ENCODE data around the gene PRKCB. TPM values are rescaled to one million over a fixed set of nuclear protein-coding genes. Genes with fewer than 3 reads are reported as not detected.

PRKCB gene
- total and polyA plus RNA-seq, 4 donors = 1.6 to 9.4 (median 4.0) TPM

GRCh38 chr16:23976524-23976923 is 140.7 kb downstream of the PRKCB start:
- no peak for DNase-seq (ENCODE audit: low spot score)
- WGBS = 55% methylated on average over 3 of the region's 3 CpGs

GRCh38 chr16:23979441-23979840 is 143.7 kb downstream of the PRKCB start:
- TF ChIP-seq EGR1 (IDR thresholded peaks at IDR 0.05; ENCODE audit: low read depth in 2 of 2) = no peak
- no peak for TF ChIP-seq RAD21 (IDR thresholded peaks at IDR 0.05)
- no peak for TF ChIP-seq CTCF (IDR thresholded peaks at IDR 0.05; ENCODE audit: low read depth, low read length, missing input control)
- TF ChIP-seq JUND (IDR thresholded peaks at IDR 0.05) = no peak
- TF ChIP-seq FOXA2 (IDR thresholded peaks at IDR 0.05) = no peak
- no peak for TF ChIP-seq REST (IDR thresholded peaks at IDR 0.05)
- Histone ChIP-seq H3K9ac (ENCODE audit: low read depth in 1 of 2, low read length in 2 of 2) (no peak overlapping the region), H3K27me3 (ENCODE audit: control insufficient read depth in 4 of 4, insufficient read depth in 4 of 4, low read length in 3 of 4) (no peaks in the 10 kb centered on the region), H3K4me1 (ENCODE audit: control insufficient read depth in 4 of 4, insufficient read depth in 4 of 4, low read length in 3 of 4) (no peaks in the 10 kb centered on the region), H3K4me3 (ENCODE audit: low read depth in 1 of 3, low read length in 3 of 3) (no peak overlapping the region), H3K36me3 (ENCODE audit: control insufficient read depth in 4 of 4, insufficient read depth in 3 of 4, low read depth in 1 of 4, low read length in 3 of 4) (no peaks in the 10 kb centered on the region), H3K9me3 (ENCODE audit: control insufficient read depth in 4 of 4, low read length in 3 of 4) (no peaks in the 10 kb centered on the region), H3K27ac (ENCODE audit: low read depth in 1 of 2, low read length in 2 of 2) (no peak overlapping the region)
- no peak for DNase-seq (ENCODE audit: low spot score)
- WGBS = 83% methylated on average over 6 of the region's 6 CpGs

More at GRCh38 chr16:23976524-23976923, 140.7 kb downstream of the PRKCB start:
- Histone ChIP-seq H3K9ac (ENCODE audit: low read depth in 1 of 2, low read length in 2 of 2) (no peak overlapping the region), H3K36me3 (ENCODE audit: control insufficient read depth in 4 of 4, insufficient read depth in 3 of 4, low read depth in 1 of 4, low read length in 3 of 4) (no peaks in the 10 kb centered on the region), H3K27ac (ENCODE audit: low read depth in 1 of 2, low read length in 2 of 2) (no peak overlapping the region), H3K4me3 (ENCODE audit: low read depth in 1 of 3, low read length in 3 of 3) (no peak overlapping the region), H3K4me1 (ENCODE audit: control insufficient read depth in 4 of 4, insufficient read depth in 4 of 4, low read length in 3 of 4) (no peaks in the 10 kb centered on the region), H3K27me3 (ENCODE audit: control insufficient read depth in 4 of 4, insufficient read depth in 4 of 4, low read length in 3 of 4) (no peaks in the 10 kb centered on the region), H3K9me3 (ENCODE audit: control insufficient read depth in 4 of 4, low read length in 3 of 4) (no peaks in the 10 kb centered on the region)
- TF ChIP-seq ZBTB33 (IDR thresholded peaks at IDR 0.05) = no peak
- no peak for TF ChIP-seq SP1 (IDR thresholded peaks at IDR 0.05)
- TF ChIP-seq HNF4A (conservative IDR thresholded peaks at IDR 0.05) = no peak
- TF ChIP-seq FOXA2 (IDR thresholded peaks at IDR 0.05) = no peak

GRCh38 chr16:23979982-23980381 is 144.2 kb downstream of the PRKCB start:
- Histone ChIP-seq H3K9me3 (ENCODE audit: control insufficient read depth in 4 of 4, low read length in 3 of 4) (no peaks in the 10 kb centered on the region), H3K4me3 (ENCODE audit: low read depth in 1 of 3, low read length in 3 of 3) (no peak overlapping the region), H3K4me1 (ENCODE audit: control insufficient read depth in 4 of 4, insufficient read depth in 4 of 4, low read length in 3 of 4) (no peaks in the 10 kb centered on the region), H3K27ac (ENCODE audit: low read depth in 1 of 2, low read length in 2 of 2) (no peak overlapping the region), H3K36me3 (ENCODE audit: control insufficient read depth in 4 of 4, insufficient read depth in 3 of 4, low read depth in 1 of 4, low read length in 3 of 4) (no peaks in the 10 kb centered on the region), H3K27me3 (ENCODE audit: control insufficient read depth in 4 of 4, insufficient read depth in 4 of 4, low read length in 3 of 4) (no peaks in the 10 kb centered on the region), H3K9ac (ENCODE audit: low read depth in 1 of 2, low read length in 2 of 2) (no peak overlapping the region)
- no peak for DNase-seq (ENCODE audit: low spot score)
- WGBS = 77% methylated on average over 4 of the region's 4 CpGs
- TF ChIP-seq YY1 (IDR thresholded peaks at IDR 0.05) (no peak), RXRA (IDR thresholded peaks at IDR 0.05) (no peak), RAD21 (IDR thresholded peaks at IDR 0.05) (no peak), HNF4G (IDR thresholded peaks at IDR 0.05) (no peak)
